Astrocyte of the cerebellum (primary cell): ENCODE measurements around the gene CPN2.

Experiments
- DNase-seq: peaks from one replicate; pipeline ENCODE4 v3.0.0-alpha.2; 2011; ENCODE audit warnings: low read depth
- H3K4me3 ChIP-seq: 2 replicates; pipeline ENCODE4 v1.5.1; 2011; ENCODE audit warnings: mild to moderate bottlenecking, low read depth, low read length, moderate library complexity
- in situ Hi-C: cut with HindIII; loops from 2 replicates; pipeline ENCODE4 v1.10.0; 2017; ENCODE audit warnings: low sequenced_read_pairs
- TF ChIP-seq, protein P1 (sequence below): IDR thresholded peaks from 2 replicates; pipeline ENCODE4 v1.5.1; 2012; ENCODE audit warnings: low read length, low read depth, moderate library complexity, mild to moderate bottlenecking; ENCODE audit errors: missing control alignments

Gene CPN2

DNA sequence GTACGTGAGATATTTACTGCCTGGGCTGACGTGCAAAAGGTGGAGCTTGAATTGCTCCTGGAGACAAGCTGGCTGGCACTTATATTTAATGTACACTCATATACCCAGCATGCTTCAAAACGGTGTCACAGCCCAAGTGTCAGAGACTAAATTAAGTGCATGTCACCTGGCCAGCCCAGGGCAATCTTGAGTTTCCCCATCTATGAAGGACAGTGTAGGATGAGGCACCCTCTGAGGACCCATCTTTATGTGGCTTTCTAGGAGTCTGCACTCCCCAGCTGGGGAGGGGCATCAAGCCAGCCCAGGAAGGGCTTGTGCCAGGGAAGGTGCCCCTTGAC, 13.2 kb upstream of the CPN2 start:
- no peak for DNase-seq
- TF ChIP-seq, protein P1, sequence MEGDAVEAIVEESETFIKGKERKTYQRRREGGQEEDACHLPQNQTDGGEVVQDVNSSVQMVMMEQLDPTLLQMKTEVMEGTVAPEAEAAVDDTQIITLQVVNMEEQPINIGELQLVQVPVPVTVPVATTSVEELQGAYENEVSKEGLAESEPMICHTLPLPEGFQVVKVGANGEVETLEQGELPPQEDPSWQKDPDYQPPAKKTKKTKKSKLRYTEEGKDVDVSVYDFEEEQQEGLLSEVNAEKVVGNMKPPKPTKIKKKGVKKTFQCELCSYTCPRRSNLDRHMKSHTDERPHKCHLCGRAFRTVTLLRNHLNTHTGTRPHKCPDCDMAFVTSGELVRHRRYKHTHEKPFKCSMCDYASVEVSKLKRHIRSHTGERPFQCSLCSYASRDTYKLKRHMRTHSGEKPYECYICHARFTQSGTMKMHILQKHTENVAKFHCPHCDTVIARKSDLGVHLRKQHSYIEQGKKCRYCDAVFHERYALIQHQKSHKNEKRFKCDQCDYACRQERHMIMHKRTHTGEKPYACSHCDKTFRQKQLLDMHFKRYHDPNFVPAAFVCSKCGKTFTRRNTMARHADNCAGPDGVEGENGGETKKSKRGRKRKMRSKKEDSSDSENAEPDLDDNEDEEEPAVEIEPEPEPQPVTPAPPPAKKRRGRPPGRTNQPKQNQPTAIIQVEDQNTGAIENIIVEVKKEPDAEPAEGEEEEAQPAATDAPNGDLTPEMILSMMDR, result no peak
- in situ Hi-C loops, result no loop called here
- no peak overlapping the region for H3K4me3 ChIP-seq

- TF ChIP-seq, protein P1, result no peak
- no peak overlapping the region for H3K4me3 ChIP-seq
- in situ Hi-C loops, result no loop called here
- no peak for DNase-seq
Observed at GRCh38 chr3:194360568-194360967, 9.4 kb upstream of the CPN2 start.

DNA sequence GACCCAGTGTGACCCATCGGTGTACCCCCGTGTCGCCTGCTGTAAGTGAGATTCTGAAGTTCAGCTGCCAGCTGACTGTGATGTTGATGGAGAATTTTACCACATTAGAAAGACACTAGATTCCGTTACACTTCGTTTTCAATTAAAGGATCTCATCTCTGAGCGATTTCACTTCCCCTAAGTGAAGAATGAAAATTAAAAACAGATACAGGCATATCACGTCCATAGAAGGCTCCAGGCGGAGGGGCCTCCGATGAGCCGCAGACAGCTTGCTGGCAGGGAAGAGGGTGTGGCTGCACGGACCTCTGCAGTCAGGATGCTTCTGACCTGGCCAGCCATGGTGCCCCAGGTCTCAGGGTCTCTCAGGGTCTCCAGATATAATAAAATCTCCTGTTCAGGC, 6.6 kb upstream of the CPN2 start:
- TF ChIP-seq, protein P1, result no peak
- DNase-seq, result no peak
- in situ Hi-C loops, result no loop called here
- H3K4me3 ChIP-seq, result no peak overlapping the region

- TF ChIP-seq, protein P1, result no peak
- no peak for DNase-seq
- in situ Hi-C loops, result no loop called here
- H3K4me3 ChIP-seq, result no peak overlapping the region
Observed at GRCh38 chr3:194355379-194355778, 4.3 kb upstream of the CPN2 start.

DNA sequence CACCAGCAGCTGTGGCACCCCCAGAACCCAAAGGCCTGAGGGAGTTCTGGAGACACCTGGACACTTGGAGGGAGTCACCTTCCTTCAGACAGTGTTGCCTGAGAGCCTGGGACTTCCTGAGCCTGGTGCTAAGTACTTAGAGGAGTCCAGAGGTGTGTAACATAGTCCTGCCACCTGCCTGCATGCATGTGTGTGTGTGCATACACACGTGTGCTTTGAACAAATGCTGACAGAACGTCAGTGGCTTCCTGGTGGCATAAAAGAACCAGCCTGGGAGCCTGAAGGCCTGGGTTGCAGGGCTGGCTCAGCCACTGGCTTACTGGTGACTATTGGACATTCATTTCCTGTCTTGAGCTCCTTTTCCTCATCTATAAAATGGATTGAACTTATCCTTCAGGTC, 3.2 kb upstream of the CPN2 start:
- no peak for DNase-seq
- no peak overlapping the region for H3K4me3 ChIP-seq
- TF ChIP-seq, protein P1, result no peak
- in situ Hi-C loops, result no loop called here

DNA sequence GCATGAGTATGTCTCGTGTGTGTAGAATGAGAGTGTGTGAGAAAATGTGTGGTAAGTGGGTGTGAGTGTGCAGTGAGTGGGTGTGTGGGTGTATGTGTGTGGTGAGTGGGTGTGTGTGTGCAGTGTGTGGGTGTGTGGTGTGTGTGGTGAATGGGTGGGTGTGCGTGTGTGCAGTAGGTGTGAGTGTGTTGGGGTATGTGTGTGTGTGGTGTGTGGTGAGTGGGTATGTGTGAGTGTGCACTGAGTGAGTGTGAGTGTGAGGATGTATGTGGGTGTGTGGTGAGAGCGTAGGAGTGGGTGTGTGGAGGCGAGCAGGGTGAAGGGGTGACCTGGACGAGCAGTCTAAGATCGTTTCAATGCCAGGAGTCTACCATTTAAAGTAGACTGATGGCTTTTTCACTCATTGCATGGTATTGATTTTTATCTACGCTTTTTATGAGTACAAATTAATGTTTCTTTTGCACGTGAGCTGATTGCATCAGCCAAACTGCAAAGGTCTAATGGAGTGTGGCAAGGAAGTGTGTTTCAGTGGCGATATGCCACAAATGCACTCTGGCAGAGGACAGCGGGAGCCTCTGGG, 1.6 kb upstream of the CPN2 start:
- in situ Hi-C loops, result no loop called here

More for the DNA sequence above, 1.6 kb upstream of the CPN2 start:
- TF ChIP-seq, protein P1, result no peak
- no peak for DNase-seq
- no peak overlapping the region for H3K4me3 ChIP-seq
